Amniotic epithelial cell (primary cell): Measurements from ENCODE around the gene CYP4X1.
"Not testable (repeated sequence)": the region's sequence is repeated elsewhere in the genome, so short reads cannot be mapped to it uniquely, and the experiment has no call there.

ENCODE experiments used
- DNase-seq: peaks from one replicate; pipeline ENCODE4 v3.0.0-alpha.2; 2010; ENCODE audit warnings: low read depth

Gene CYP4X1

DNA sequence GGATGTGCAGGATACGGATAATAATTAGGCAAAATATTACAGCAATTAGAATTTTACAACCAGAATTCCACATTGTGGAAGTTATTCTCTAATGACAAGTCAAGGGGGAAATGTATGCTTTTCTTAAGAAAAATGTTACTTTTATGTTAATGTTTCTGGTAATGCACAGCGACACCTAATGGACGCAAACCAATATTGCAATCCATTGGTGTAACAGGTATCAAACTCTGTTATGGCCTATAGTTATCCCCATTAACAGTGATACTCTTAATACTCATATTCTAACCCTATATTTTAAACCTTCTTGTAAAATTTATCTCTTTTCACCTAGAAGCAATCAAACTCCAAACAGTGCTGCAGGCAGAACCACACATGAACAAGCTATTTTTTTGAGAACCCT, 65.9 kb downstream of the CYP4X1 start:
- DNase-seq = peak; percentile 3

DNA sequence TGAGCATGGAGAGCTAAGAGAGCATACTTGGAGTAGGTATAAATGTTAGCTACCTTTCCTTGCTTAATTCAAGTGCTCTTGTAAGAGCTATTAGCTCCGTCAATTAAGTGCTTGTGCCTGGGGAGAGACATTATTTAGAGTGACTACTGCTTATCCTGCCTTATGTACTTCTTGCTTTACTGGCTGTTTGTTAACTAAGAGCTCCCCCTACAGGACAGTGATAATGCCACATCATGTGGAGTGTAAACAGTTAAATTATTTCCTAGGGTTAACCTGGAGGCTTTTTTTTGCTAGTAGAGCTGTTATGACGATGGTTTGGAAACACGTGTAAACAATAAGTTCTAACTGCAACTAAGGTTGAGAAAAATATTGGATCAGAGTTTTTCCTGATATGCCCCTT, 68.0 kb downstream of the CYP4X1 start:
- not testable (repeated sequence) for DNase-seq
